Kidney (tissue), 14 donors: Measurements from ENCODE around the gene BAMBI. TPM values are rescaled to one million over a fixed set of nuclear protein-coding genes. Genes with fewer than 3 reads are reported as not detected.

ENCODE experiments used
- DNase-seq, 5 donors: peaks; one replicate each; pipeline ENCODE4 v3.0.0-alpha.2; 2013 to 2020
- FAIRE-seq: peaks from 2 replicates; lab custom pipeline; 2012; peaks lifted over from hg19 to GRCh38; lab: Jason Lieb, UNC
- H3K27ac ChIP-seq, 2 donors: one replicate each; pipeline ENCODE4 v1.7.0; 2013; ENCODE audit warnings: low read depth in 2 of 2, low read length in 2 of 2, inconsistent platforms in 1 of 2
- H3K27me3 ChIP-seq: one replicate; pipeline ENCODE4 v1.7.1; 2013; ENCODE audit warnings: low read length, inconsistent platforms; ENCODE audit not compliant: control insufficient read depth, insufficient read depth
- H3K36me3 ChIP-seq, 3 donors: one replicate each; pipeline versions ENCODE4 v1.7.0 to v1.7.1; 2013; ENCODE audit warnings: low read length in 3 of 3, control low read depth in 1 of 3, inconsistent platforms in 1 of 3; ENCODE audit not compliant: insufficient read depth in 3 of 3, control insufficient read depth in 2 of 3
- H3K4me1 ChIP-seq, 3 donors: one replicate each; pipeline versions ENCODE4 v1.7.0 to v1.7.1; 2013; ENCODE audit warnings: low read length in 3 of 3, inconsistent platforms in 1 of 3, low read depth in 1 of 3; ENCODE audit not compliant: control insufficient read depth in 2 of 3, insufficient read depth in 2 of 3
- H3K4me3 ChIP-seq, 3 donors: one replicate each; pipeline versions ENCODE4 v1.7.0 to v1.8.1; 2013; ENCODE audit warnings: low read length in 3 of 3, control low read depth in 1 of 3, inconsistent platforms in 1 of 3
- H3K9ac ChIP-seq, 3 donors: one replicate each; pipeline versions ENCODE4 v1.7.0 to v1.7.1; 2013; ENCODE audit warnings: low read length in 3 of 3, control low read depth in 1 of 3, inconsistent platforms in 1 of 3
- H3K9me3 ChIP-seq, 3 donors: one replicate each; pipeline versions ENCODE4 v1.7.0 to v1.7.1; 2013; ENCODE audit warnings: low read length in 3 of 3, control low read depth in 1 of 3, inconsistent platforms in 1 of 3; ENCODE audit not compliant: control insufficient read depth in 2 of 3, insufficient read depth in 1 of 3
- CTCF ChIP-seq: IDR thresholded peaks from 3 replicates; pipeline ENCODE4 v1.5.1; 2012; ENCODE audit warnings: mild to moderate bottlenecking, moderate library complexity, borderline replicate concordance; ENCODE audit not compliant: insufficient read depth; ENCODE audit errors: extremely low read depth
- intact Hi-C: fragments of 100-400 bp; cut with DNase I; formaldehyde crosslinking; loops from one replicate; pipeline ENCODE4 v1.11.1; 2022
- polyA plus RNA-seq: library from polyadenylated mRNA; stranded (reverse); fragments of 350-450 nt; fragmentation: Illumina TruSeq; extraction: RNeasy Lipid Tissue Mini Kit (QIAGEN cat#74804); gene quantifications from one replicate; pipeline ENCODE4 v1.2.3, GENCODE V29; 2014; ENCODE audit warnings: low read depth, low replicate concordance; ENCODE audit not compliant: insufficient read depth
- total RNA-seq: library from RNA; stranded (reverse); fragmentation: NEBNext Ultra II Directional; extraction: Animal tissue kit (Norgen Biotek cat#: 25700); gene quantifications from one replicate; pipeline ENCODE4 v1.2.1, GENCODE V29; 2021
- donor health status: control.
- donor health status: control.
- donor health status: control.
- donor health status: control.
- donor health status: control.
- donor health status: DM: yes; HTN: yes; CAD: no.
- donor health status: Normal renal cell carcinoma (clear cell type).

Gene BAMBI
- total and polyA plus RNA-seq, 2 donors from 2014 or later: 19.5 to 21.1 TPM

GRCh38 chr10:28677888-28678686 is 766 bp downstream of the BAMBI start:
- DNase-seq (peak; percentile 40 to 86 (median 66)), FAIRE-seq (no peak)
- Histone ChIP-seq H3K27ac (peak overlapping the region; percentile 52 to 75), H3K36me3 (peaks cover 0 to 4% (median 3%) of the 10 kb centered on the region in 3 donors), H3K9me3 (no peaks in the 10 kb centered on the region), H3K4me1 (peaks cover 0 to 6% (median 6%) of the 10 kb centered on the region in 3 donors), H3K27me3 (no peaks in the 10 kb centered on the region), H3K4me3 (peak overlapping the region; percentile 92 to 99 (median 98)), H3K9ac (peak overlapping the region; percentile 88 to 99 (median 90))
- intact Hi-C loops: no loop called here
- no peak for TF ChIP-seq CTCF

GRCh38 chr10:28678687-28679457 is 1.6 kb downstream of the BAMBI start:
- intact Hi-C loops: no loop called here
- no peaks in the 10 kb centered on the region for H3K27me3 ChIP-seq
- H3K4me3 ChIP-seq: peak overlapping the region; percentile 92 to 99 (median 98)
- peaks cover 0 to 6% (median 6%) of the 10 kb centered on the region in 3 donors for H3K4me1 ChIP-seq
- H3K9ac ChIP-seq: peak overlapping the region; percentile 88 to 99 (median 90)
- peaks cover 0 to 6% (median 3%) of the 10 kb centered on the region in 3 donors for H3K36me3 ChIP-seq
- peak overlapping the region; percentile 35 to 68 for H3K27ac ChIP-seq
- no peak for FAIRE-seq
- H3K9me3 ChIP-seq: no peaks in the 10 kb centered on the region
- DNase-seq: peak in 3 of 5 donors; percentile 23 to 49 (median 48)
- TF ChIP-seq CTCF: no peak

- Histone ChIP-seq H3K36me3 (peaks cover 0 to 6% (median 3%) of the 10 kb centered on the region in 3 donors), H3K9me3 (no peaks in the 10 kb centered on the region), H3K9ac (peak overlapping the region; percentile 88 to 99 (median 90)), H3K27ac (peak overlapping the region; percentile 29 to 68), H3K4me1 (peaks cover 0 to 6% (median 6%) of the 10 kb centered on the region in 3 donors), H3K27me3 (no peaks in the 10 kb centered on the region), H3K4me3 (peak overlapping the region; percentile 92 to 99 (median 98))
- FAIRE-seq (no peak), DNase-seq (peak in 3 of 5 donors; percentile 51 to 72 (median 70))
- TF ChIP-seq CTCF: peak; percentile 12
- intact Hi-C loops: no loop called here
Observed at GRCh38 chr10:28679581-28680357, 2.4 kb downstream of the BAMBI start.
